Sciatic nerve (tissue), 2 donors: Measurements from ENCODE around the gene PUM1. TPM values are rescaled to one million over a fixed set of nuclear protein-coding genes. Genes with fewer than 3 reads are reported as not detected.
"Not testable (repeated sequence)": the region's sequence is repeated elsewhere in the genome, so short reads cannot be mapped to it uniquely, and the experiment has no call there.

Source experiments
- ATAC-seq: fragments of 200-7000 bp; cut with Tn5 transposase; one replicate; pipeline ENCODE4 v1.9.1; 2020; ENCODE audit warnings: mild to moderate bottlenecking, moderate library complexity
- DNase-seq: peaks from one replicate; pipeline ENCODE4 v3.0.0-alpha.2; 2020; ENCODE audit warnings: low spot score
- intact Hi-C: fragments of 100-400 bp; cut with DNase I; formaldehyde crosslinking; loops from one replicate; pipeline ENCODE4 v1.14.2; 2022
- total RNA-seq: library from RNA; stranded (reverse); fragmentation: NEBNext Ultra II Directional; extraction: Animal tissue kit (Norgen Biotek cat#: 25700); gene quantifications from one replicate; pipeline ENCODE4 v1.2.1, GENCODE V29; 2021
- donor health status: DM: no; HTN: no; CAD: no.
- donor health status: DM: no; HTN: no; CAD: no.

The PUM1 gene
- total RNA-seq, 1 donor from 2014 or later = 144 TPM

GRCh38 chr1:30948813-30949486 is 116.6 kb downstream of the PUM1 start:
- ATAC-seq, DNase-seq, intact Hi-C loops: not testable (repeated sequence)

- DNase-seq (no peak), ATAC-seq (no peak)
- intact Hi-C loops = no loop called here
Observed at GRCh38 chr1:30948278-30948677, 117.2 kb downstream of the PUM1 start.

- DNase-seq (no peak), ATAC-seq (no peak)
- intact Hi-C loops = no loop called here
Observed at GRCh38 chr1:30947212-30947611, 118.3 kb downstream of the PUM1 start.

- ATAC-seq (no peak), DNase-seq (no peak)
- intact Hi-C loops = no loop called here
Observed at GRCh38 chr1:30942326-30942963, 123.1 kb downstream of the PUM1 start.

- no peak for DNase-seq
- intact Hi-C loops = no loop called here
Observed at GRCh38 chr1:30940541-30940940, 125.0 kb downstream of the PUM1 start.

DNA sequence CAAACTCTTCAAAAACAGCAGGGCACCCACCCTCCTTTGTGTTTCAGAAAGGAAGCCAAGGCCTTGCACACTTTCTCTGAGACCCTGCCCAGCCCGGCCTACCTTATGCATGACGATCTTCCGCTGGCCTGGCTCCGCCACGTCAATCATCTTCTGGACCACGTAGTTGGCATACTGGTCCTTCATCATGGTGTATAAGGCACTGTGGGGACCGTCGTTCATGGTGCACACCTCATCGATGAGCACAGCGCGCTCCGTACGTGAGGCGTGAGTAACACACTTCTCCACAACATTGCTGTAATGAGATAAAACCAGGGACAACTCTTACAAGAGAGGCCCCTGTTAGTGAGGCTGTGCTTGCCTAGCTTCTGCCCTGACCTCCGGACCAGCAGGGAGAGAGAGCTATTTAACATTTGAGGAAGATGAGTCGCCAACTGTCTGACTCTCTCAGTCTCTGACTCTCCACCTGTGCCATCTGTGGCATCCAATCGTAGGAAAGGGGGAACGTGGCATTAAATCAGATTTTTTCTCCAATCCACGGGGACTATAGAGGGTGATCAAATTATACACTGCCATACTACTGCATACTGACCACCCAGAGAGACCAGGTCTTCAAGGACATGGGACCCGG is 128.9 kb downstream of the PUM1 start:
- intact Hi-C loops = no loop called here
- DNase-seq (no peak), ATAC-seq (no peak)

More at GRCh38 chr1:30940541-30940940, 125.0 kb downstream of the PUM1 start:
- ATAC-seq = no peak

- DNase-seq, intact Hi-C loops, ATAC-seq: not testable (repeated sequence)
Observed at GRCh38 chr1:30935758-30936157, 129.8 kb downstream of the PUM1 start.

DNA sequence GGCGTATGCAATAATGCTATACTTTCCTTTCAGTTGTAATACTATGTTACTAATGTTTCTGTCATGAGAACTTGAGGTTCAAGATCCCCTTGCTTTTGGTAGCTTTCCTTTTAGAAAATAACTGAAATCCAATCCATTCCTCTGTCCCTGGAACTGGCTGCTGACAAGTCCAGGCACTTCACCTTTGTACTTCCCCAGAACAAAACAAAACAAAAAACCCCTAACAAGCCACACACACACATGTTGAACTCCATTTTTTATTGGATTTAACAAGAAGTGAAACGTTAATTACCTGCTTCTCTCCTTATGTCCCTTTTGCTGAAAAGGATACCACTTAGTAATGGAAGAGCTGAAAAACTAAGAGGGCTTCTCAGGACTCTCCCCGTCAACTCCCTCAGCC is 130.9 kb downstream of the PUM1 start:
- no peak for ATAC-seq
- no peak for DNase-seq
- intact Hi-C loops = no loop called here

DNA sequence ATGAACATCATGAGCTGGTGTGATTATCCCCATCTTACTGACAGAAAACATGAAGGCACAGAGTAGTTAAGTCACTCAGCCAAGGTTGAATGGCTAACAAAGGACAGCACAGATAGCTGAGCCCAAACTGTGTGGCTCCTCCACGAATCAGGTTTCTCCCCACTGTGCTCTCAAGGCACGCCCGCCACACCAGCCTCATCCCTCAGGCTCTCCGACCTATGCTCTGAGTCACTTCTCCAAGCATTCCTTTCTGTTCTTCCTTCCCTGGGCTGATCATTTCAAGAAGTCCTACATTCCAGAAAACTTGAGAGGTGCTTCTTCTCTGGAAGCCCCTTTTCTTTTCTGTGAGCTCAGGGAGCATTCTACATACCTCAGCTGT is 131.7 kb downstream of the PUM1 start:
- no peak for ATAC-seq
- intact Hi-C loops = no loop called here

GRCh38 chr1:30930631-30931173 is 134.8 kb downstream of the PUM1 start:
- peak; percentile 31 for ATAC-seq
- intact Hi-C loops = no loop called here
- peak; percentile 51 for DNase-seq

More for the DNA sequence above, 131.7 kb downstream of the PUM1 start:
- DNase-seq = no peak

DNA sequence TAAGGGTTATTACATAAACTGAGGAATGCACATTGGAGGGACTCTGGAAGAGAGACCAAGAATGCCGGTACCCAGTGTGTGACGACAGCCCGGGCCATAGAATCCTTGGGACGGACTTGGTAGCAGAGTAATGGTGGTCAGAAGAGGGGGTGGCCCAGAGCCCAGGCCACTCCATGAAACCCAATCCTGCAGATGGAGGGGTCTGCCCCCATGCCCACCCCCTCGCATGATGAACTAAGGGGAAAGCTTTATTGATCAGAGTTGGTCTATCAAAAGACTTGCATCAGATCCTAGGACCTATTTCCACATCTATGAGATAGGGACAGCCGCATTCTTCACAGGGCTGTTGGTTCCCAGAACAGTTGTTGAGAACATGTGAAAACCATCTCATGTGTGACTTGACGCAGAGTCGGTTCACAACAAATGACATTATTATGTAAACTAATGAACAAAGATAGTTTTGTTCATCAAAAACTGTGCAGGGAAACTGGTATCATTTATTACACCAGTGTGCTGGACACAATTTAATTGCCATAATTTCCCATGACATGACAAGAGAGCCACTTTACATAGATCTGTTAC is 135.5 kb downstream of the PUM1 start:
- ATAC-seq (peak; percentile 80), DNase-seq (peak; percentile 46)
- intact Hi-C loops = no loop called here

- intact Hi-C loops = no loop called here
- peak; percentile 57 for DNase-seq
- peak; percentile 66 for ATAC-seq
Observed at GRCh38 chr1:30929135-30929889, 136.2 kb downstream of the PUM1 start.

GRCh38 chr1:30928789-30929134 is 136.8 kb downstream of the PUM1 start:
- DNase-seq = no peak
- intact Hi-C loops = no loop called here

DNA sequence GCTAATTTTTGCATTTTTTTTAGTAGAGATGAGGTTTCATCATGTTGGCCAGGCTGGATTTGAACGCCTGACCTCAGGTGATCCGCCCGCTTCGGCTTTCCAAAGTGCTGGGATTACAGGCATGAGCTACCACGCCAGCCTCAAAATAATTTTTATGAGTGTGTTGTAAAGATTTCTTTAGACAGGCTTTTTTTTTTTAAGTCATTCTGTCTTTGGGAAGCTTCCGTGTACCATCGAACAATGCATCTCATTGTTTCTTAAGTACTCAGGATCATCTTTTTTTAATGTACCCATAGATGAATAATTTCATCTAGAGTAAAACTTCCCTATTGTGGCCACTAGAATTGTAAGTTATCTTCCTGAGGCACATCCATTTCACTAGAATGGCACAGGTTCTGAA is 137.3 kb downstream of the PUM1 start:
- DNase-seq (peak; percentile 18), ATAC-seq (no peak)
- intact Hi-C loops = no loop called here

More at GRCh38 chr1:30928789-30929134, 136.8 kb downstream of the PUM1 start:
- ATAC-seq = no peak

GRCh38 chr1:30927448-30927847 is 138.1 kb downstream of the PUM1 start:
- intact Hi-C loops = no loop called here
- no peak for ATAC-seq
- no peak for DNase-seq

DNA sequence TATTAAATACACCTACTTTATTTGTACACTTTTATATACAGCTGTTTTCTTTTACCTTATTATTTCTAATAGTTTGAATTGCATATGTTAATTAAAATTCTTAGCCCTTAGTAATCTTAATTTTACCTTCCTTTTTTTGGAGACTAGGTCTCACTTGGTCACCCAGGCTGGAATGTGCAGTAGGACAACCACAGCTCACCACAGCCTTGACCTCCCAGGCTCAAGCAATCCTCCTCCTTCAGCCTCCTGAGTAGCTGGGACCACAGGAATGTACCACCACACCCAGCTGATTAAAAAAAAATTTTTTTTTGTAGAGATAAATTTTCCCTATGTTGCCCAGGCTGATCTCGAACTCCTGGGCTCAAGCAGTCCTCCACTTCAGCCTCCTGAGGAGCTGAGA is 141.9 kb downstream of the PUM1 start:
- intact Hi-C loops = no loop called here
- ATAC-seq (no peak), DNase-seq (no peak)

- DNase-seq = peak; percentile 26
- ATAC-seq = no peak
- intact Hi-C loops = no loop called here
Observed at GRCh38 chr1:30920827-30921226, 144.7 kb downstream of the PUM1 start.

DNA sequence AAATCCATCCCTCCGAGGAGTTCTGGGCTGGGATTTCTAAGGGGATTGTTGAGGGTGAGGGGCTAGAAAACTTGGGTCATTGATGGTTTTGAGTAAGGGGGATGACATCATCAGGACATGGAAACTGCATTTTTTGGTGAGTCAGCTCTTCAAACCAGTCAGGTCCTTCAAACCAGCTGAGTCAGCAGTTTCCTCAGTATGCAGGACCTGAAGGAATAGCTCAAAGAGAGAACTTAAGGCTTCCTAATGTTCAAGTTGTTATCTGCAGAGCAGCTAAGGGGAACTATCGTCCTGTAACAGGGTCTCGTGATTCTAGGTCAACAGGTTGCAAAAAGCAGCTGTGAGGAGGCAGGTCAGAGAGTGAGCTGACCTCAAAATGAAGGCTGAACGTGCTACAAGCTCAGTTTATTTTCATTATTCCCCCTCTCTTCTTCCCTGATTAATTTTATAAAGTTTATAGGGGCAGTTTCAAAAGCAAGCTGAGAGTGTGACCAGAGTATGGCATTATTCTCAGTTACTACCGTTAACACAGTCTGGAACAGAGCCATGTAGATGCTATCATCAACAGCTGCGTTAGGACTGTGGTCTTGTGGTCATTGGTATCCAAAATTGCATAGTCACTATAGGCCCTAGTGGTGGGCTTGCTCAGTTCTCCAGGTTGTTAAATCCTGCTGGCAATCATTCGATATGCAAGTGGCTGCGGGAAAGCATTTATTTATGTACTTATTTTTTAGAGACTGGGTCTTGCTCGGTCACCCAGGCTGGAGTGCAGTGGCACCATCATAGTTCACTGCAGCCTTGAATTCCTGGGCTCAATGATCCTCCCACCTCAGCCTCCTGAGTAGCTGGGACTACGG is 146.3 kb downstream of the PUM1 start:
- DNase-seq (peak; percentile 32), ATAC-seq (peak; percentile 69)
- intact Hi-C loops = no loop called here
